ENCODE data around the gene UTF1.

The UTF1 gene

DNA sequence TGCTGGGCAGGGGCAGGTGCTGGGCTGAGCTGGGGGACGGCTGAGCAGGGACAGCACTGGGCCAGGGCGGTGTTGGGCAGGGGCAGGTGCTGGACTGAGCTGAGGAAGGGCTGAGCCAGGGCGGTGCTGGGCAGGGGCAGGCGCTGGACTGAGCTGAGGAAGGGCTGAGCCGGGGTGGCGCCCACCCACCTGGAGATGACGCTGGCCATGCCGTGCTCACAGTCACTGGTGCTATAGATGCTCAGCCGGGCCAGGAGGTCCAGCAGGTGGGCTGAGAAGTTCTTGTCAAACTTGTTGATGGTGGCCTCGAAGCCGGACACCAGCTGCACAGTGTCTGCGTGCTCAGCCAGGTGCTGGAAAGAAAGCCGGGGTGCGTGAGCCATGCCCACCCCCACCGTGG is 51.1 kb downstream of the UTF1 start:
- DNase-seq: no peak

All from EL (cell line).